Tibial artery (tissue), 4 donors: Measurements from ENCODE around the gene ZNF621.
A peak's percentile ranks its signal among the peaks of the same experiment; 100 is the strongest.

Experiments
- DNase-seq, 2 donors: peaks; one replicate each; pipeline ENCODE4 v3.0.0-alpha.2; 2019
- H3K27ac ChIP-seq, 2 donors: fragments of 200-600 bp; sonication (generic) in 1 of 2; 1 replicate in 1 of 2; 2 replicates in 1 of 2; pipeline ENCODE4 v1.5.1; 2018 to 2019; ENCODE audit warnings: mild to moderate bottlenecking in 1 of 2
- H3K27me3 ChIP-seq, 2 donors: fragments of 200-600 bp; sonication (generic) in 1 of 2; one replicate each; pipeline versions ENCODE4 v1.5.1 to v1.6.0; 2016 to 2019
- H3K36me3 ChIP-seq, 3 donors: fragments of 200-600 bp; sonication (generic) in 2 of 3; one replicate each; pipeline ENCODE4 v1.5.1; 2016 to 2019; ENCODE audit warnings: mild to moderate bottlenecking in 2 of 3
- H3K4me1 ChIP-seq, 4 donors: fragments of 200-600 bp; sonication (generic) in 2 of 4; 1 replicate in 3 of 4; 2 replicates in 1 of 4; pipeline ENCODE4 v1.5.1; 2016 to 2019
- H3K4me3 ChIP-seq, 2 donors: fragments of 200-600 bp; sonication (generic) in 1 of 2; 1 replicate in 1 of 2; 2 replicates in 1 of 2; pipeline ENCODE4 v1.5.1; 2018 to 2019; ENCODE audit warnings: mild to moderate bottlenecking in 2 of 2
- H3K9me3 ChIP-seq, 3 donors: fragments of 200-600 bp; sonication (generic) in 1 of 3; one replicate each; pipeline ENCODE4 v1.5.1; 2016 to 2019
- intact Hi-C: fragments of 100-400 bp; cut with DNase I; formaldehyde crosslinking; loops from one replicate; pipeline ENCODE4 v1.15.0; 2023; ENCODE audit warnings: low total_unique reads
- TF ChIP-seq, protein P1 (sequence below), 2 experiments: fragments of 200-600 bp in 1 of 2; fragments of 450-650 bp in 1 of 2; IDR thresholded peaks; one replicate each; pipeline ENCODE4 v1.5.1; 2017 to 2019; ENCODE audit warnings: antibody characterized with exemption in 2 of 2, mild to moderate bottlenecking in 1 of 2, moderate library complexity in 1 of 2

The ZNF621 gene

DNA sequence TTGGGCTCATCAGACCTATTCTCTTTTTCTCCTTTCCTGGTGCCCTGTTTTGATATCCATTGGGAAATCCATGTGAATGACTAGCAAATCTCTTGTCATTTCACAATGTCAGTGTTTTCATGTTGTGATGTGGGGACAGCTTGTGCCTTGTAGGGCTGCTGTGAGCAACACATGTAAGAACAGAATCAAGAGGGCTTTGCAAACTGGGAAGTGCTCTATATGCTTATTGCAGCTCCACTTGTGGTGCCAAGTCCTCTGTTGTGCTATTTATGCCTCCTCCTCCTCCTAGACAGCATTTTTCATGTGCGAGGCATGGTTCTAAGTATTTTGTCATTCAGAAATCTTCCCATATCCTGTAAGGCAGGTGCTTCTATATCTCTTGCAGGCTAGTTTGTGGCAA lies 56.4 kb downstream of the ZNF621 start:
- H3K4me1 ChIP-seq = peaks cover 0 to 26% (median 12%) of the 10 kb centered on the region in 4 donors
- no peak for DNase-seq
- no peak overlapping the region for H3K27ac ChIP-seq
- H3K27me3 ChIP-seq = peaks cover 0 to 6% of the 10 kb centered on the region in 2 donors
- H3K4me3 ChIP-seq = no peak overlapping the region
- H3K9me3 ChIP-seq = no peaks in the 10 kb centered on the region
- TF ChIP-seq, protein P1, sequence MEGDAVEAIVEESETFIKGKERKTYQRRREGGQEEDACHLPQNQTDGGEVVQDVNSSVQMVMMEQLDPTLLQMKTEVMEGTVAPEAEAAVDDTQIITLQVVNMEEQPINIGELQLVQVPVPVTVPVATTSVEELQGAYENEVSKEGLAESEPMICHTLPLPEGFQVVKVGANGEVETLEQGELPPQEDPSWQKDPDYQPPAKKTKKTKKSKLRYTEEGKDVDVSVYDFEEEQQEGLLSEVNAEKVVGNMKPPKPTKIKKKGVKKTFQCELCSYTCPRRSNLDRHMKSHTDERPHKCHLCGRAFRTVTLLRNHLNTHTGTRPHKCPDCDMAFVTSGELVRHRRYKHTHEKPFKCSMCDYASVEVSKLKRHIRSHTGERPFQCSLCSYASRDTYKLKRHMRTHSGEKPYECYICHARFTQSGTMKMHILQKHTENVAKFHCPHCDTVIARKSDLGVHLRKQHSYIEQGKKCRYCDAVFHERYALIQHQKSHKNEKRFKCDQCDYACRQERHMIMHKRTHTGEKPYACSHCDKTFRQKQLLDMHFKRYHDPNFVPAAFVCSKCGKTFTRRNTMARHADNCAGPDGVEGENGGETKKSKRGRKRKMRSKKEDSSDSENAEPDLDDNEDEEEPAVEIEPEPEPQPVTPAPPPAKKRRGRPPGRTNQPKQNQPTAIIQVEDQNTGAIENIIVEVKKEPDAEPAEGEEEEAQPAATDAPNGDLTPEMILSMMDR (IDR thresholded peaks at IDR 0.05) = no peak
- intact Hi-C loops = loop anchor here (5.0 to 10.0 kb wide), 3 partner anchors 194 to 1136 kb away; no protein-coding TSS in a partner anchor
- no peaks in the 10 kb centered on the region for H3K36me3 ChIP-seq

DNA sequence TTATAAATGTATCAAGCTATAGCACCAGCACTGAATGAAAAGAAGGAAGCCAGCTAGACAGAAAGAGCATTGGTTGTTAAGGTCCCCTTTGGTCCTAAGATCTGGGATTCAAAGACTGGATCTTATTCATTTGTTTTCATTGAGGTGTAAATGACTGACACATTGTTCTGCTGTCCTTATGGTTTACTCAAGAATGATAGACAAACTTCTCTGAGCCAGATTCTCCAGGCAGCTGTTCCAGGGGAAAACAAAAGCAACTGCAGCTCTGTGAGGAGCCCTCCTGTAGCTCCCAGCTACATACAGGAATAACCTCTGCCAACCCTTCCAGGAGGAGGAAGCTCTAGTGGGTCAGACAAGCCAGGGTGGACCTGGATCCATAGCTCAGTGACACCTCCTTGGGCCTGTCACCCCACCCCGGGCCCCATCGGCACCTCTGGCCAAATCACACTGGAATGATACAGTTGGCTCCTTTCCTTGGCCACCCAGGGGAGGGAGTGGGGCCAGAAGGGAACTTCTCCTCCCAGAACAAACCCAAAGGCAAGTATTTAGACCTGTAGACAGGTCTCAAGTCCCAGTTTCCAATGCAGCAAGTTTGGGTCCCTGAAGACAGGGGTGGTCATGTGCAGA lies 57.8 kb downstream of the ZNF621 start:
- TF ChIP-seq, protein P1 (IDR thresholded peaks at IDR 0.05) = no peak
- Histone ChIP-seq H3K36me3 (no peaks in the 10 kb centered on the region), H3K4me1 (peaks cover 0 to 26% (median 12%) of the 10 kb centered on the region in 4 donors), H3K27ac (no peak overlapping the region), H3K27me3 (peaks cover 0 to 6% of the 10 kb centered on the region in 2 donors), H3K4me3 (no peak overlapping the region), H3K9me3 (no peaks in the 10 kb centered on the region)
- no peak for DNase-seq
- intact Hi-C loops = loop anchor here (5.0 to 10.0 kb wide), 3 partner anchors 192 to 1135 kb away; no protein-coding TSS in a partner anchor

DNA sequence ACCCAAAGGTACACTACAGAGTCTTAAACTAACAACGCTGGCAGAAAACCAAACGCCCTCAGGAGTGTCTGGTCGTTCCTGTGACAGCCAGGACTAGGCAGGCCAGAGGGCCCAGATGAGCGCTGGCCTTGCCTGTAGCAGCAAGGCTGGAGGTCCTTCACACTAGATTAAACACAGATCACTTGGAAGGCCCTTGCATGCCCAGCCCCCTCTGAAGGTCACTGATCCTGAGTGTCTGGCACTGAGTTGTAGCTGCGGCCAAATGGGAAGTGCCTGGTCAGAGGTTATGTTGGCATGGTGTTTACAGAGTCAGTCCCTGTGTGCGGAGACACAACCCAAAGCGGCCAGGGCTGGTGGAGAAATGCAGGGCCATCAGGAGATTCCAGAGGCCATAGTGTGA lies 58.9 kb downstream of the ZNF621 start:
- no peaks in the 10 kb centered on the region for H3K9me3 ChIP-seq
- H3K27ac ChIP-seq = no peak overlapping the region
- intact Hi-C loops = loop anchor here (5.0 to 10.0 kb wide), 3 partner anchors 191 to 1134 kb away; no protein-coding TSS in a partner anchor
- H3K4me1 ChIP-seq = peaks cover 0 to 26% (median 12%) of the 10 kb centered on the region in 4 donors
- peaks cover 0 to 6% of the 10 kb centered on the region in 2 donors for H3K27me3 ChIP-seq
- no peaks in the 10 kb centered on the region for H3K36me3 ChIP-seq
- H3K4me3 ChIP-seq = no peak overlapping the region
- DNase-seq = no peak
- TF ChIP-seq, protein P1 (IDR thresholded peaks at IDR 0.05) = no peak

DNA sequence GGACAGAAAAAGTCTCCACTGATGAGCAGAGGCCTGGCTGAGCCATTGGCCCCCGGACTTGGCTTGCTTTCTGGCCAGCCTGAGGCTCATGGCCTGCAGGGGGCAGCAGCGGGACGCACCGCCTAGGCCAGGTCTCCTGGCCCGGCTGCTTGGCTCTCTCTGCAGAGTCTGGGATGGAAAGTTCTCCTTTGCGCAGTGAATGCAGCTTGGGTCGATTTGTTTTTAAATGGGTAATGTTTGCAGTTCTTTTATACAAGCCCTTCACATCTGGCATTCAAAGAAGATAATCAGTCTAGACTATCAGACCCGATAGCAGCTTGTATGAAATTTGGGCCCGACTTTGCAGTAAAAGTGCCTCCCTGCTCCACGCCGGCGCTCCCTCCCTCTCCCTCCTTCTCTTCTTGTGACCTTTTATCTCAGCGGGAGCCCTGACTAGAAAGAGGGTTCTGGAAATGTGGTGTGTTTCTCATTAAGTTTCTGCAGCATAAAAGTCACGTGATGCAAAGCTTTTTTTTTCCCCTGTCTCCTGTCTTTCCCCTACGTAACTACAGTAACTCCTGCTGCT lies 59.9 kb downstream of the ZNF621 start:
- TF ChIP-seq, protein P1 (IDR thresholded peaks at IDR 0.05) = peak; percentile 94 to 96
- no peak overlapping the region for H3K27ac ChIP-seq
- H3K4me1 ChIP-seq = peaks cover 0 to 26% (median 12%) of the 10 kb centered on the region in 4 donors
- H3K4me3 ChIP-seq = no peak overlapping the region
- DNase-seq = peak; percentile 85 to 92
- H3K9me3 ChIP-seq = no peaks in the 10 kb centered on the region
- peaks cover 0 to 6% of the 10 kb centered on the region in 2 donors for H3K27me3 ChIP-seq
- intact Hi-C loops = loop anchor here (5.0 to 10.0 kb wide), 3 partner anchors 190 to 1133 kb away; no protein-coding TSS in a partner anchor
- H3K36me3 ChIP-seq = no peaks in the 10 kb centered on the region

DNA sequence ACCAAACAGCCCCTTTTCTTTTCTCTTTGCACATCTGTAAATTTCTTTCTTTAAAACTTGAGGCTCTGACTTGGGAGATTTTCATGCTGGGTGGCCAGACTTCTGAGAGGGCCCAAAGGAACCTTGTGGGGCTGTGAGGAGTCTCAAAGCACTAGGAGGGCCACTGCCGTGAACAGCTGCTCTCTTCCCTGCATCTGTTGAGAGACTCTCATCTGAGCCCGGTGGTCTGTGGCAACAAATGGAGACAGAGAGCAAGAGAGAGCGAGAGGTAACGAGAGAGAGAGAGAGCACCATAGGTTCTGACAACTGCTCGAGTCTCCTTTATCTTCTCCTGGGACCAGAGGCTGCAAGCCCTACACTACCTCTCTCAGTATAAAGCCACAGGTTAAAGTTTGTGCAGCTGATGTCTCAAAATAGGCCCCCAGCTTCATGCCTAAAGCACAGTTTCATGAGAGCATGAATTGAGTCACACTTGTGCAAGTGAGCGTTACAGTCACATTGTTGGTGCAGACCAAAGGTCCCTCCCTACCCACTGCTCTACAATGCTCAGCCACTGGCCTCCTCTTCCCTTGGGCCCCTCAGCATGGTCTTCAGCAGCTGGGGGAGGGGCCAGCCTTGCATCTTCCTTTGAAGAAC lies 60.7 kb downstream of the ZNF621 start:
- TF ChIP-seq, protein P1 (IDR thresholded peaks at IDR 0.05) = no peak
- Histone ChIP-seq H3K27me3 (no peaks in the 10 kb centered on the region), H3K4me3 (no peak overlapping the region), H3K27ac (no peak overlapping the region), H3K9me3 (no peaks in the 10 kb centered on the region), H3K36me3 (no peaks in the 10 kb centered on the region), H3K4me1 (peaks cover 0 to 26% (median 12%) of the 10 kb centered on the region in 4 donors)
- DNase-seq = no peak
- intact Hi-C loops = loop anchor here (10.0 kb wide), 2 partner anchors 189 to 619 kb away; no protein-coding TSS in a partner anchor
